ENCODE results near the gene METTL24. TPM values are rescaled to one million over a fixed set of nuclear protein-coding genes. Genes with fewer than 3 reads are reported as not detected.

METTL24 gene
- total RNA-seq, 6 experiments from 2014 or later: not detected

DNA sequence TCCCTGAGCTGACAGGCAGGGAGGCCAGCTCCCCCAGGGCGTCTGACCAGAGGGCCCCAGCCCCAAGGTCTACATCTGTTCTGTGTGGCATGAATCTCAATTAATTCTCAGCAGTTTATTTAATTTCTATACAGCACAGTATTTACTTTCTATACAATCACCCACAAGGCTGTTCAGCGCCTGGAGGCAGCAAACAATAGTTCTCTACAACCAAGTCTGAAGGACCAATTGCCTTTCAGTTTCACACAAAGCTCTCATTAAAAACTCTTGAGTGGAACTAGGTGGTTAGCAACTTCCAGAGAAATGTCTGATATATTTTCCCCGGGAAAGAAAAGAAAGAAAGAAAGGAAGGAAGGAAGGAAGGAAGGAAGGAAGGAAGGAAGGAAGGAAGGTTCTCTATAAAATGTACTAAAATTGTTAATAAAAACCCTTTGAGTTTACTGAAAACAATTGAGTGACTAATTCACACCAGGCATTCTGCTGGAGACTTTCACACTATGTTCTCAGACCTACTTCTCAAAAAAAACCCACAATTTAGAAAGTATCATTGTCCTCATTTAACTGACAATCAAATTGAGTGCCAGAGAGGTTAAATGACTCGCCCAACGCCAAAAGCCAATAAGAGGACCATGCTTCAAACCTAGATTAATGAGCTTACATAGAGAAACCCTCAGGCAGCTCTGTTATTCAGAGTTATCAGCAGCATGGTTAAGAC is 62.5 kb downstream of the METTL24 start:
- TF ChIP-seq, protein P1, sequence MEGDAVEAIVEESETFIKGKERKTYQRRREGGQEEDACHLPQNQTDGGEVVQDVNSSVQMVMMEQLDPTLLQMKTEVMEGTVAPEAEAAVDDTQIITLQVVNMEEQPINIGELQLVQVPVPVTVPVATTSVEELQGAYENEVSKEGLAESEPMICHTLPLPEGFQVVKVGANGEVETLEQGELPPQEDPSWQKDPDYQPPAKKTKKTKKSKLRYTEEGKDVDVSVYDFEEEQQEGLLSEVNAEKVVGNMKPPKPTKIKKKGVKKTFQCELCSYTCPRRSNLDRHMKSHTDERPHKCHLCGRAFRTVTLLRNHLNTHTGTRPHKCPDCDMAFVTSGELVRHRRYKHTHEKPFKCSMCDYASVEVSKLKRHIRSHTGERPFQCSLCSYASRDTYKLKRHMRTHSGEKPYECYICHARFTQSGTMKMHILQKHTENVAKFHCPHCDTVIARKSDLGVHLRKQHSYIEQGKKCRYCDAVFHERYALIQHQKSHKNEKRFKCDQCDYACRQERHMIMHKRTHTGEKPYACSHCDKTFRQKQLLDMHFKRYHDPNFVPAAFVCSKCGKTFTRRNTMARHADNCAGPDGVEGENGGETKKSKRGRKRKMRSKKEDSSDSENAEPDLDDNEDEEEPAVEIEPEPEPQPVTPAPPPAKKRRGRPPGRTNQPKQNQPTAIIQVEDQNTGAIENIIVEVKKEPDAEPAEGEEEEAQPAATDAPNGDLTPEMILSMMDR (IDR thresholded peaks at IDR 0.05): no peak
- DNase-seq: no peak
- no peak overlapping the region for H3K4me3 Mint-ChIP-seq
- no peaks in the 10 kb centered on the region for H3K4me1 Mint-ChIP-seq (ENCODE audit: low read depth)
- H3K36me3 Mint-ChIP-seq (ENCODE audit: low read depth): no peaks in the 10 kb centered on the region
- H3K27ac Mint-ChIP-seq: no peak overlapping the region
- H3K27me3 Mint-ChIP-seq (ENCODE audit: insufficient read depth): peaks cover 14% of the 10 kb centered on the region
- H3K9me3 Mint-ChIP-seq: no peaks in the 10 kb centered on the region

DNA sequence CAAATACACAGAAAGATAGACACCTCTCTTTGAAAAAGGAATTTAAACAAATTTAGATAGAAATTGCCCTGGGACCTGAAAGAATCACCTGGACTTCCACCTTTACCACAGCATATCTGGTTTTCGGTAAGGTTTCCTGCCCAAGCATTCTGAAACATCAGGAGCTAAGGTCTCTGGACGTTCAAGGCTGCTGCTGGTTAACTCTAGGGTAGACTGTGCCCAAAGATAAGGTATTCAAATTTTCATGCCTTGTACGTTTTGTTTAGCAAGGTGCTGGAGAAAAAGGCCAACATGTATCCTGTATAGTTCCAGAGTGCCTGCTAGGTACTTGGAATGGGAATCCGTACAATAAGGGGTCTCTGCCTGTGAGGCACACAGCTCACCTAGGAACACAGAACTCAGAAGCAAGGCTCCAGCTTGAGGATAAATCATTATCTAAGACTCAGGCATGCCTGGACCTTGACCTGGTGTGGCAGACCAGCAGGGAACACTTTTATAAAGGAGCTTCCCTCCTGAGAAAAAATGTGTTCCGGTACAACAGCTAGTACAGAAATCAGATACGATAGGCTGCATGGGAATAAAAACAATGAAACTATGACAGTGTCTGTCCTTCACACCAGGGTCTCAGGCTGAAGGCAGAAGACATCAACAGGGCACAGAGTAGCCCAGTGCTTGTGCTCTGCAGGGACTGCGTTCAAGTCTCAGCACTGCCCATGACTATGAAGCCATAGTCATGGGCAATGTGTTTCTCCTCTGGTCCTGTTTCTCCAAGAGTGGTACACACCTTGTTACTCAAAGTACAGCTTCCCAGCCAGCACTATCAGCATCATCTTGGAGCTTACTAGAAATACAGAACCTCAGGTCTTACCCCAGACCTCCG is 70.4 kb downstream of the METTL24 start:
- TF ChIP-seq, protein P1 (IDR thresholded peaks at IDR 0.05): no peak
- H3K4me3 Mint-ChIP-seq: no peak overlapping the region
- peaks cover 22% of the 10 kb centered on the region; the same call in 1 of the 2 replicates for H3K27me3 Mint-ChIP-seq (ENCODE audit: insufficient read depth)
- DNase-seq: no peak
- no peaks in the 10 kb centered on the region for H3K36me3 Mint-ChIP-seq (ENCODE audit: low read depth)
- H3K9me3 Mint-ChIP-seq: no peaks in the 10 kb centered on the region
- no peaks in the 10 kb centered on the region for H3K4me1 Mint-ChIP-seq (ENCODE audit: low read depth)
- H3K27ac Mint-ChIP-seq: no peak overlapping the region

DNA sequence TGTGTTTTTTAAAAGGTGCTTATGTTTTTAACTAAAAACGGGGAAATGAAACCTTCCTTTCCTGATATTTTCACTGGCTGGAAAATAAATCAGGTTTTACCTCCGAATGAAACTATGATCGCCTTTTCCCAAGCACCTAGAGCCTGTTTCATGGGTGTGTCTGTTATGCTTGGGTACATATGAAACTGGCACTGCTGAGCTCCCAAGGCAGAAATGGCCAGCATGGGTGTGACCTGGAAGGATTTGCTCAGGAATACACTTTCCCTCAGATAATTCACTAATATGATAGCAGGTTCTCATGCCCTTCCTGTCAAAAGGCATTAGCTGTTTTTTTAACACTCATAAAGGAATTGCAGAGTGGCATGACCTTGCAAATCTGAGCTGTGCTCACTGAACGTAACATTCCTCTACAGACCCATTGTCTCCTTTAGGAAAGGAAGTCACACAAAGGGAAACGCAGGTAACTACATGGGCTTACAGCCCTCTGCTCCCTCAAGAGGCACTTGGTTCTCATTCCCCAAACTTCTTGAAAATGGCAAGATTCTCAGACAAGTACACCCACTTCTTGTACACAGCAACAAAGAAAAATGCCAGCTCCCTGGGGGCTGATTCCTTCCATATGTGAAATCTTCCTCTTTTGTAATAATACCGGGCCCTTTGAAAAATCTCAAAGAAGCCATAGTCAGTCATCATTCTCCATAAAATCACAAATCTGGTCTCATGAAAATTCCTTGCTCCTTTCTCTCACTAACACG is 72.7 kb downstream of the METTL24 start:
- Mint-ChIP-seq H3K4me1 (ENCODE audit: low read depth) (no peaks in the 10 kb centered on the region), H3K4me3 (no peak overlapping the region), H3K36me3 (ENCODE audit: low read depth) (no peaks in the 10 kb centered on the region), H3K9me3 (no peaks in the 10 kb centered on the region), H3K27me3 (ENCODE audit: insufficient read depth) (peaks cover 26% of the 10 kb centered on the region), H3K27ac (no peak overlapping the region)
- TF ChIP-seq, protein P1 (IDR thresholded peaks at IDR 0.05): no peak
- DNase-seq: no peak

DNA sequence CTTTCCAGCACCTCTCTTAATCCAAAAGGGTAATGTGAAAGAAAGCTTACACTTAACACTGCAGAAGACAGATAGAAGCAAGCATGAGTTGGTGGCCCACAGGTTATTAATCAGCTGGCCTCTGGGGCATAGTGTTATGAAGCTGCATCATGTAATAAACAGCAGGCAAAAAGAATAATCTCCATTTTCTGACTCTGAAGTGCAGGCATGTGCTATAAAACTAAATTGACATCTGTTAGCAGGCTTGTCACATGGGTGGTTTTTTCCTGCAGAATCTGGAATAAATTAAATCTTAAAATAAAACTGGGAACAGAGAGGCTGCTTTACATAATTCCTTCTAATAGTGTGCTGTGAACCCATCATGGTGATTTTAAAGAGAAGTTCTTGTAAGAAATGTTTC is 73.3 kb downstream of the METTL24 start:
- Mint-ChIP-seq H3K9me3 (no peaks in the 10 kb centered on the region), H3K4me3 (no peak overlapping the region), H3K4me1 (ENCODE audit: low read depth) (no peaks in the 10 kb centered on the region), H3K27ac (no peak overlapping the region), H3K27me3 (ENCODE audit: insufficient read depth) (peaks cover 23% of the 10 kb centered on the region), H3K36me3 (ENCODE audit: low read depth) (no peaks in the 10 kb centered on the region)
- DNase-seq: no peak
- TF ChIP-seq, protein P1 (IDR thresholded peaks at IDR 0.05): no peak

DNA sequence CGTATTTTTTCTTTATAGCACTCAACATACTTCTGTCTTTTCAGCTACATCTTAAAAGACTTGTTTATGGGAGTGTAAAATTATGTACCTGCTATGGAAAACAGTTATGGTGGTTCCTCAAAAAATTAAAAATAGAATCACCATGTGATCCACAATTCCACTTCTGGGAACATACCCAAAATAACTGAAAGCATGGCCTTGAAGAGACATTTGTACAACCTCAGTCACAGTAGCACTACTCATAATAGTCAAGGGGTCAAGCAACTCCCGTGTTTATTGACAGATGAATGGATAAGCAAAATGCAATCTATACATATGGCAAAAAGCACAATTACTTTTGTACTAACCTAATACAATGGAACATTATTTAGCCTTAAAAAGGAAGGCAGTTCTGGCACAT is 74.5 kb downstream of the METTL24 start:
- Mint-ChIP-seq H3K4me1 (ENCODE audit: low read depth) (no peaks in the 10 kb centered on the region), H3K36me3 (ENCODE audit: low read depth) (no peaks in the 10 kb centered on the region), H3K4me3 (no peak overlapping the region), H3K27me3 (ENCODE audit: insufficient read depth) (peaks cover 24% of the 10 kb centered on the region), H3K9me3 (no peaks in the 10 kb centered on the region), H3K27ac (no peak overlapping the region)
- TF ChIP-seq, protein P1 (IDR thresholded peaks at IDR 0.05): no peak
- DNase-seq: no peak

All from HFFc6 (cell line).